GM23338 (cell line): Measurements from ENCODE around the gene COX7B.

Source experiments
- CREB1 ChIP-seq: fragments of 250-450 bp; sonication (Bioruptor Pico); IDR thresholded peaks from 2 replicates; pipeline ENCODE4 v1.5.0; 2020; ENCODE audit warnings: low read depth, mild to moderate bottlenecking, moderate library complexity
- EZH2 ChIP-seq: fragments of 200-600 bp; sonication (generic); IDR thresholded peaks from one replicate; pipeline ENCODE4 v1.8.0; 2017; ENCODE audit warnings: antibody characterized with exemption, mild to moderate bottlenecking, low read depth; ENCODE audit not compliant: unreplicated experiment
- EZH2phosphoT487 ChIP-seq: fragments of 200-600 bp; sonication (generic); IDR thresholded peaks from one replicate; pipeline ENCODE4 v1.8.1; 2018; ENCODE audit warnings: antibody characterized with exemption; ENCODE audit not compliant: unreplicated experiment
- JUNB ChIP-seq: IDR thresholded peaks from one replicate; pipeline ENCODE4 v1.6.1; 2016; ENCODE audit warnings: antibody characterized with exemption; ENCODE audit not compliant: unreplicated experiment
- NANOG ChIP-seq: IDR thresholded peaks from 2 replicates; pipeline ENCODE4 v1.6.1; 2016; ENCODE audit warnings: antibody characterized with exemption, borderline replicate concordance
- POLR2AphosphoS5 ChIP-seq: IDR thresholded peaks from 2 replicates; pipeline ENCODE4 v1.6.1; 2016; ENCODE audit warnings: antibody characterized with exemption, low read depth
- STAT1 ChIP-seq: IDR thresholded peaks from one replicate; pipeline ENCODE4 v1.6.1; 2016; ENCODE audit warnings: antibody characterized with exemption; ENCODE audit not compliant: unreplicated experiment
- ZNF114 ChIP-seq: fragments of 250-450 bp; sonication (Bioruptor Pico); IDR thresholded peaks from 2 replicates; pipeline ENCODE4 v1.5.0; 2020; ENCODE audit warnings: mild to moderate bottlenecking, moderate library complexity
- ZNF331 ChIP-seq: fragments of 250-450 bp; sonication (Bioruptor Pico); IDR thresholded peaks from 2 replicates; pipeline ENCODE4 v1.5.0; 2020; ENCODE audit warnings: low read depth, mild to moderate bottlenecking, moderate library complexity
- TF ChIP-seq, protein P1 (sequence below), 2 experiments: fragments of 200-600 bp in 1 of 2; sonication (generic) in 1 of 2; conservative IDR thresholded peaks; 2 replicates each; pipeline versions ENCODE4 v1.5.1 to v1.6.1; 2016 to 2017; ENCODE audit warnings: antibody characterized with exemption in 2 of 2, low read depth in 2 of 2, mild to moderate bottlenecking in 2 of 2, moderate library complexity in 1 of 2
- TF ChIP-seq, protein P2 (sequence below): IDR thresholded peaks from one replicate; pipeline ENCODE4 v1.6.1; 2018; ENCODE audit warnings: antibody characterized with exemption; ENCODE audit not compliant: unreplicated experiment
- TF ChIP-seq, protein P3 (sequence below): IDR thresholded peaks from 2 replicates; pipeline ENCODE4 v1.6.1; 2016; ENCODE audit warnings: antibody characterized with exemption
- TF ChIP-seq, protein P4 (sequence below): fragments of 250-450 bp; sonication (Bioruptor Pico); IDR thresholded peaks from 2 replicates; pipeline ENCODE4 v1.5.0; 2020; ENCODE audit warnings: mild to moderate bottlenecking, moderate library complexity

DNA sequence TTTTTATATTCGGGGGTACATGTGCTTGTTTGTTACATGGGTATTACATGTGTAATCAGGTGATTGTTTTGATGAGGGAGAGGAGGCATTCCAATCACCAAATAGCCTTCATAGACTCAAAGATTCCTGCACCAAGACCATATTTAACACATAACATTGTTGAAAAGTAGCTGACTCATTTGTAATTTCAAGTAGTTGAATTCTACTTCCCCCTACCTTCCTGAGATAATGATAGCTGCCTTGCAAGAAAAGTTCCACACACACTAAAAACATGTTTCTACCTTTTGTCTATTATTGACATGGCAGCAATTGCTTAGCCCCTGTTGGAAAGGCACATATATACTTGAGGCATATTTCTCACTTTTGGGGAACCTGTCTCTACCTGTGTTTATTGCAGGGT is 54.0 kb downstream of the COX7B start:
- TF ChIP-seq EZH2 = no peak
- TF ChIP-seq, protein P1, sequence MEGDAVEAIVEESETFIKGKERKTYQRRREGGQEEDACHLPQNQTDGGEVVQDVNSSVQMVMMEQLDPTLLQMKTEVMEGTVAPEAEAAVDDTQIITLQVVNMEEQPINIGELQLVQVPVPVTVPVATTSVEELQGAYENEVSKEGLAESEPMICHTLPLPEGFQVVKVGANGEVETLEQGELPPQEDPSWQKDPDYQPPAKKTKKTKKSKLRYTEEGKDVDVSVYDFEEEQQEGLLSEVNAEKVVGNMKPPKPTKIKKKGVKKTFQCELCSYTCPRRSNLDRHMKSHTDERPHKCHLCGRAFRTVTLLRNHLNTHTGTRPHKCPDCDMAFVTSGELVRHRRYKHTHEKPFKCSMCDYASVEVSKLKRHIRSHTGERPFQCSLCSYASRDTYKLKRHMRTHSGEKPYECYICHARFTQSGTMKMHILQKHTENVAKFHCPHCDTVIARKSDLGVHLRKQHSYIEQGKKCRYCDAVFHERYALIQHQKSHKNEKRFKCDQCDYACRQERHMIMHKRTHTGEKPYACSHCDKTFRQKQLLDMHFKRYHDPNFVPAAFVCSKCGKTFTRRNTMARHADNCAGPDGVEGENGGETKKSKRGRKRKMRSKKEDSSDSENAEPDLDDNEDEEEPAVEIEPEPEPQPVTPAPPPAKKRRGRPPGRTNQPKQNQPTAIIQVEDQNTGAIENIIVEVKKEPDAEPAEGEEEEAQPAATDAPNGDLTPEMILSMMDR (conservative IDR thresholded peaks at IDR 0.05; ENCODE audit: low read depth in 2 of 2) = no peak
- TF ChIP-seq, protein P2, sequence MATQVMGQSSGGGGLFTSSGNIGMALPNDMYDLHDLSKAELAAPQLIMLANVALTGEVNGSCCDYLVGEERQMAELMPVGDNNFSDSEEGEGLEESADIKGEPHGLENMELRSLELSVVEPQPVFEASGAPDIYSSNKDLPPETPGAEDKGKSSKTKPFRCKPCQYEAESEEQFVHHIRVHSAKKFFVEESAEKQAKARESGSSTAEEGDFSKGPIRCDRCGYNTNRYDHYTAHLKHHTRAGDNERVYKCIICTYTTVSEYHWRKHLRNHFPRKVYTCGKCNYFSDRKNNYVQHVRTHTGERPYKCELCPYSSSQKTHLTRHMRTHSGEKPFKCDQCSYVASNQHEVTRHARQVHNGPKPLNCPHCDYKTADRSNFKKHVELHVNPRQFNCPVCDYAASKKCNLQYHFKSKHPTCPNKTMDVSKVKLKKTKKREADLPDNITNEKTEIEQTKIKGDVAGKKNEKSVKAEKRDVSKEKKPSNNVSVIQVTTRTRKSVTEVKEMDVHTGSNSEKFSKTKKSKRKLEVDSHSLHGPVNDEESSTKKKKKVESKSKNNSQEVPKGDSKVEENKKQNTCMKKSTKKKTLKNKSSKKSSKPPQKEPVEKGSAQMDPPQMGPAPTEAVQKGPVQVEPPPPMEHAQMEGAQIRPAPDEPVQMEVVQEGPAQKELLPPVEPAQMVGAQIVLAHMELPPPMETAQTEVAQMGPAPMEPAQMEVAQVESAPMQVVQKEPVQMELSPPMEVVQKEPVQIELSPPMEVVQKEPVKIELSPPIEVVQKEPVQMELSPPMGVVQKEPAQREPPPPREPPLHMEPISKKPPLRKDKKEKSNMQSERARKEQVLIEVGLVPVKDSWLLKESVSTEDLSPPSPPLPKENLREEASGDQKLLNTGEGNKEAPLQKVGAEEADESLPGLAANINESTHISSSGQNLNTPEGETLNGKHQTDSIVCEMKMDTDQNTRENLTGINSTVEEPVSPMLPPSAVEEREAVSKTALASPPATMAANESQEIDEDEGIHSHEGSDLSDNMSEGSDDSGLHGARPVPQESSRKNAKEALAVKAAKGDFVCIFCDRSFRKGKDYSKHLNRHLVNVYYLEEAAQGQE = no peak
- no peak for TF ChIP-seq POLR2AphosphoS5
- no peak for TF ChIP-seq JUNB
- no peak for TF ChIP-seq EZH2phosphoT487
- TF ChIP-seq, protein P3, sequence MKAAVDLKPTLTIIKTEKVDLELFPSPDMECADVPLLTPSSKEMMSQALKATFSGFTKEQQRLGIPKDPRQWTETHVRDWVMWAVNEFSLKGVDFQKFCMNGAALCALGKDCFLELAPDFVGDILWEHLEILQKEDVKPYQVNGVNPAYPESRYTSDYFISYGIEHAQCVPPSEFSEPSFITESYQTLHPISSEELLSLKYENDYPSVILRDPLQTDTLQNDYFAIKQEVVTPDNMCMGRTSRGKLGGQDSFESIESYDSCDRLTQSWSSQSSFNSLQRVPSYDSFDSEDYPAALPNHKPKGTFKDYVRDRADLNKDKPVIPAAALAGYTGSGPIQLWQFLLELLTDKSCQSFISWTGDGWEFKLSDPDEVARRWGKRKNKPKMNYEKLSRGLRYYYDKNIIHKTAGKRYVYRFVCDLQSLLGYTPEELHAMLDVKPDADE = no peak
- TF ChIP-seq ZNF331 = no peak
- no peak for TF ChIP-seq CREB1 (CRISPR knock-in tag)
- no peak for TF ChIP-seq ZNF114
- no peak for TF ChIP-seq NANOG
- TF ChIP-seq, protein P4, sequence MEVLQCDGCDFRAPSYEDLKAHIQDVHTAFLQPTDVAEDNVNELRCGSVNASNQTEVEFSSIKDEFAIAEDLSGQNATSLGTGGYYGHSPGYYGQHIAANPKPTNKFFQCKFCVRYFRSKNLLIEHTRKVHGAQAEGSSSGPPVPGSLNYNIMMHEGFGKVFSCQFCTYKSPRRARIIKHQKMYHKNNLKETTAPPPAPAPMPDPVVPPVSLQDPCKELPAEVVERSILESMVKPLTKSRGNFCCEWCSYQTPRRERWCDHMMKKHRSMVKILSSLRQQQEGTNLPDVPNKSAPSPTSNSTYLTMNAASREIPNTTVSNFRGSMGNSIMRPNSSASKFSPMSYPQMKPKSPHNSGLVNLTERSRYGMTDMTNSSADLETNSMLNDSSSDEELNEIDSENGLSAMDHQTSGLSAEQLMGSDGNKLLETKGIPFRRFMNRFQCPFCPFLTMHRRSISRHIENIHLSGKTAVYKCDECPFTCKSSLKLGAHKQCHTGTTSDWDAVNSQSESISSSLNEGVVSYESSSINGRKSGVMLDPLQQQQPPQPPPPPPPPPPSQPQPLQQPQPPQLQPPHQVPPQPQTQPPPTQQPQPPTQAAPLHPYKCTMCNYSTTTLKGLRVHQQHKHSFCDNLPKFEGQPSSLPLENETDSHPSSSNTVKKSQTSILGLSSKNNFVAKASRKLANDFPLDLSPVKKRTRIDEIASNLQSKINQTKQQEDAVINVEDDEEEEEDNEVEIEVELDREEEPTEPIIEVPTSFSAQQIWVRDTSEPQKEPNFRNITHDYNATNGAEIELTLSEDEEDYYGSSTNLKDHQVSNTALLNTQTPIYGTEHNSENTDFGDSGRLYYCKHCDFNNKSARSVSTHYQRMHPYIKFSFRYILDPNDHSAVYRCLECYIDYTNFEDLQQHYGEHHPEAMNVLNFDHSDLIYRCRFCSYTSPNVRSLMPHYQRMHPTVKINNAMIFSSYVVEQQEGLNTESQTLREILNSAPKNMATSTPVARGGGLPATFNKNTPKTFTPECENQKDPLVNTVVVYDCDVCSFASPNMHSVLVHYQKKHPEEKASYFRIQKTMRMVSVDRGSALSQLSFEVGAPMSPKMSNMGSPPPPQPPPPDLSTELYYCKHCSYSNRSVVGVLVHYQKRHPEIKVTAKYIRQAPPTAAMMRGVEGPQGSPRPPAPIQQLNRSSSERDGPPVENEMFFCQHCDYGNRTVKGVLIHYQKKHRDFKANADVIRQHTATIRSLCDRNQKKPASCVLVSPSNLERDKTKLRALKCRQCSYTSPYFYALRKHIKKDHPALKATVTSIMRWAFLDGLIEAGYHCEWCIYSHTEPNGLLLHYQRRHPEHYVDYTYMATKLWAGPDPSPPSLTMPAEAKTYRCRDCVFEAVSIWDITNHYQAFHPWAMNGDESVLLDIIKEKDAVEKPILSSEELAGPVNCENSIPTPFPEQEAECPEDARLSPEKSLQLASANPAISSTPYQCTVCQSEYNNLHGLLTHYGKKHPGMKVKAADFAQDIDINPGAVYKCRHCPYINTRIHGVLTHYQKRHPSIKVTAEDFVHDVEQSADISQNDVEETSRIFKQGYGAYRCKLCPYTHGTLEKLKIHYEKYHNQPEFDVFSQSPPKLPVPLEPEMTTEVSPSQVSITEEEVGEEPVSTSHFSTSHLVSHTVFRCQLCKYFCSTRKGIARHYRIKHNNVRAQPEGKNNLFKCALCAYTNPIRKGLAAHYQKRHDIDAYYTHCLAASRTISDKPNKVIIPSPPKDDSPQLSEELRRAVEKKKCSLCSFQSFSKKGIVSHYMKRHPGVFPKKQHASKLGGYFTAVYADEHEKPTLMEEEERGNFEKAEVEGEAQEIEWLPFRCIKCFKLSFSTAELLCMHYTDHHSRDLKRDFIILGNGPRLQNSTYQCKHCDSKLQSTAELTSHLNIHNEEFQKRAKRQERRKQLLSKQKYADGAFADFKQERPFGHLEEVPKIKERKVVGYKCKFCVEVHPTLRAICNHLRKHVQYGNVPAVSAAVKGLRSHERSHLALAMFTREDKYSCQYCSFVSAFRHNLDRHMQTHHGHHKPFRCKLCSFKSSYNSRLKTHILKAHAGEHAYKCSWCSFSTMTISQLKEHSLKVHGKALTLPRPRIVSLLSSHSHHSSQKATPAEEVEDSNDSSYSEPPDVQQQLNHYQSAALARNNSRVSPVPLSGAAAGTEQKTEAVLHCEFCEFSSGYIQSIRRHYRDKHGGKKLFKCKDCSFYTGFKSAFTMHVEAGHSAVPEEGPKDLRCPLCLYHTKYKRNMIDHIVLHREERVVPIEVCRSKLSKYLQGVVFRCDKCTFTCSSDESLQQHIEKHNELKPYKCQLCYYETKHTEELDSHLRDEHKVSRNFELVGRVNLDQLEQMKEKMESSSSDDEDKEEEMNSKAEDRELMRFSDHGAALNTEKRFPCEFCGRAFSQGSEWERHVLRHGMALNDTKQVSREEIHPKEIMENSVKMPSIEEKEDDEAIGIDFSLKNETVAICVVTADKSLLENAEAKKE (CRISPR knock-in tag) = no peak
- TF ChIP-seq STAT1 = no peak
